Smooth muscle cell (in vitro differentiated cells): ENCODE measurements around the gene ZNRF2. TPM values are rescaled to one million over a fixed set of nuclear protein-coding genes. Genes with fewer than 3 reads are reported as not detected.

Source experiments
- DNase-seq: peaks from one replicate; lab custom pipeline; 2025; ENCODE audit not compliant: unreplicated experiment; lab: John Stamatoyannopoulos, UW
- H2AFZ ChIP-seq: fragments of 200-600 bp; sonication (generic); 2 replicates; pipeline ENCODE4 v1.6.0; 2016; ENCODE audit warnings: antibody characterized with exemption, low read depth, mild to moderate bottlenecking
- H3F3A ChIP-seq: fragments of 200-600 bp; sonication (generic); 2 replicates; pipeline ENCODE4 v1.6.0; 2017; ENCODE audit warnings: antibody characterized with exemption, low read depth
- H3K27ac ChIP-seq: fragments of 200-600 bp; sonication (generic); 2 replicates; pipeline ENCODE4 v1.5.1; 2016; ENCODE audit warnings: low read depth, mild to moderate bottlenecking
- H3K27me3 ChIP-seq: fragments of 200-600 bp; sonication (generic); 2 replicates; pipeline ENCODE4 v1.6.1; 2016; ENCODE audit warnings: low read depth, mild to moderate bottlenecking
- H3K36me3 ChIP-seq: fragments of 200-600 bp; sonication (generic); 2 replicates; pipeline ENCODE4 v1.5.1; 2016; ENCODE audit warnings: low read depth
- H3K4me1 ChIP-seq: fragments of 200-600 bp; sonication (generic); 2 replicates; pipeline ENCODE4 v1.5.1; 2016; ENCODE audit warnings: low read depth
- H3K4me2 ChIP-seq: fragments of 200-600 bp; sonication (generic); 2 replicates; pipeline ENCODE4 v1.6.0; 2016; ENCODE audit warnings: mild to moderate bottlenecking
- H3K4me3 ChIP-seq: fragments of 200-600 bp; sonication (generic); 2 replicates; pipeline ENCODE4 v1.5.1; 2016; ENCODE audit warnings: mild to moderate bottlenecking
- H3K79me2 ChIP-seq: fragments of 200-600 bp; sonication (generic); 2 replicates; pipeline ENCODE4 v1.6.0; 2016; ENCODE audit warnings: low read depth, mild to moderate bottlenecking
- H3K9ac ChIP-seq: fragments of 200-600 bp; sonication (generic); 2 replicates; pipeline ENCODE4 v1.6.0; 2016; ENCODE audit warnings: low read depth
- H3K9me3 ChIP-seq: fragments of 200-600 bp; sonication (generic); replicated peaks from 2 replicates; pipeline ENCODE4 v1.5.1; 2016; ENCODE audit warnings: low read depth
- H4K20me1 ChIP-seq: fragments of 200-600 bp; sonication (generic); 2 replicates; pipeline ENCODE4 v1.6.0; 2016; ENCODE audit warnings: low read depth
- WGBS: methylation state at CpG from one replicate; pipeline ENCODE4 v1.1.7; 2016; ENCODE audit warnings: low lambda C conversion rate; 5-methylcytosine and 5-hydroxymethylcytosine counted together
- polyA plus RNA-seq: library from polyadenylated mRNA; unstranded; fragments of >200 nt; fragmentation: Nextera tagmentation; extraction: Ambion mirVana; gene quantifications from 2 replicates; pipeline ENCODE4 v1.2.1, GENCODE V29; 2016
- total RNA-seq: library from RNA; depleted of rRNA; stranded (reverse); fragments of >200 nt; gene quantifications from 2 replicates; pipeline ENCODE4 v1.2.3, GENCODE V29; 2014
- TF ChIP-seq, protein P1 (sequence below): fragments of 200-600 bp; sonication (generic); IDR thresholded peaks from 2 replicates; pipeline ENCODE4 v1.5.1; 2017; ENCODE audit warnings: borderline replicate concordance, mild to moderate bottlenecking, antibody characterized with exemption; ENCODE audit not compliant: insufficient read depth, poor library complexity, severe bottlenecking

ZNRF2 gene
- total and polyA plus RNA-seq, 2 experiments from 2014 or later: 2.1 to 13.5 TPM

DNA sequence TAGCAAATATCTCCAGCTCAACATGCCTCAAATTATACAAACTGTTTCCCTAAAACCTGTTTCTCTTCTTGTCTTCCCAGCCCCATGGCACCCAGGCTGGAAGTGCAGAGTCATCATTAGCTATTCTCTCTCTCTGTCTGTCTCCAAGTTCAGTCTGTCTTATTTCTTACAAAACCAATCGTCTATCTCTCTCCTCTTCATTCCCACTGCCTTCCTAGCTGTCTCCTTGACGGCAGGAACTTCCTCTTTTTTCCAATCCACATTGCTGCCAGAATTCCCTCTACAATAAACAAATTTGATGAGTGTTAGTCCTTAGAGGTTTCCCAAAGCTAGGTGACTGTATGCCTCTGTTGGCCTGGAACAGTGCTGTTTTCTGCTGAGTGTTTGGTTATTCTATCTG lies 14.9 kb upstream of the ZNRF2 start:
- peaks cover 6% of the 10 kb centered on the region for H3K27me3 ChIP-seq
- WGBS: 54% methylated on average over 2 of the region's 2 CpGs

DNA sequence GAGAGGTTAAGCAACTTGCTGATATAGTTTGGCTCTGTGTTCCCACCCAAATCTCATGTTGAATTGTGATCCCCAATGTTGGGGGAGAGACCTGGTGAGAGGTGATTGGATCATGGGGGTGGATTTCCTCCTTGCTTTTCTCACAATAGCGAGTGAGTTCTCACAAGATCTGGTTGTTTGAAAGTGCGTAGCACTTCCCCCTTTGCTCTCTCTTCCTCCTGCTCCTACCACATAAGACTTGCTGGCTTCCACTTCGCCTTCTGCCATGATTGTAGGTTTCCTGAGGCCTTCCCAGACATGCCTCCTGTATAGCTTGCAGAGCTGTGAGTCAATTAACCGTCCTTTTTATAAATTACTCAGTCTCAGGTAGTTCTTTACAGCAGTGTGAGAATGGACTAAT lies 13.5 kb upstream of the ZNRF2 start:
- H3K4me3 ChIP-seq: no peak overlapping the region
- no peaks in the 10 kb centered on the region for H3F3A ChIP-seq
- TF ChIP-seq, protein P1, sequence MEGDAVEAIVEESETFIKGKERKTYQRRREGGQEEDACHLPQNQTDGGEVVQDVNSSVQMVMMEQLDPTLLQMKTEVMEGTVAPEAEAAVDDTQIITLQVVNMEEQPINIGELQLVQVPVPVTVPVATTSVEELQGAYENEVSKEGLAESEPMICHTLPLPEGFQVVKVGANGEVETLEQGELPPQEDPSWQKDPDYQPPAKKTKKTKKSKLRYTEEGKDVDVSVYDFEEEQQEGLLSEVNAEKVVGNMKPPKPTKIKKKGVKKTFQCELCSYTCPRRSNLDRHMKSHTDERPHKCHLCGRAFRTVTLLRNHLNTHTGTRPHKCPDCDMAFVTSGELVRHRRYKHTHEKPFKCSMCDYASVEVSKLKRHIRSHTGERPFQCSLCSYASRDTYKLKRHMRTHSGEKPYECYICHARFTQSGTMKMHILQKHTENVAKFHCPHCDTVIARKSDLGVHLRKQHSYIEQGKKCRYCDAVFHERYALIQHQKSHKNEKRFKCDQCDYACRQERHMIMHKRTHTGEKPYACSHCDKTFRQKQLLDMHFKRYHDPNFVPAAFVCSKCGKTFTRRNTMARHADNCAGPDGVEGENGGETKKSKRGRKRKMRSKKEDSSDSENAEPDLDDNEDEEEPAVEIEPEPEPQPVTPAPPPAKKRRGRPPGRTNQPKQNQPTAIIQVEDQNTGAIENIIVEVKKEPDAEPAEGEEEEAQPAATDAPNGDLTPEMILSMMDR: no peak

More for the DNA sequence above, 14.9 kb upstream of the ZNRF2 start:
- Histone ChIP-seq H3K79me2 (no peaks in the 10 kb centered on the region), H3K9me3 (no peaks in the 10 kb centered on the region), H4K20me1 (no peaks in the 10 kb centered on the region), H3K4me3 (no peak overlapping the region), H2AFZ (no peak overlapping the region), H3K9ac (no peak overlapping the region), H3F3A (no peaks in the 10 kb centered on the region), H3K36me3 (no peaks in the 10 kb centered on the region), H3K4me1 (no peaks in the 10 kb centered on the region), H3K27ac (no peak overlapping the region), H3K4me2 (no peak overlapping the region)
- TF ChIP-seq, protein P1: no peak
- DNase-seq: no peak

DNA sequence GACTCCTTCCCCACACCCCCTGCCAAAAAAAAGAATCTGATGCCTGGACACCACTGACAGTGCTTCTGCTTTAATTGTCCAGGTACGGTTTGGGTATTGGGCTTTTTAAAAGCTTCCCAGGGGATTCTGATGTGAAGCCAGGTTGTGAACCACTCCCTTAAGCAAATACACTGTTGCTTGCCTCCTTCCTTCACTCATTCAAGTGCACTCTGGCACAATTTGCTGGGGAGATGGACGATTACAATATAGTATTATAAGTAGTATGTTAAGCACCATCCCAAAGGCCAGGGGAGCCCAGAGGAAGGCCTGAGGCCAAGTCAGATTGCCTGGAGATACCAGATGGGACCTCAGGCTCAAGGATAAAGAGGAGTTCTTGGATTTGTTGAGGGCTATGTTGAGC lies 12.3 kb upstream of the ZNRF2 start:
- peaks cover 6% of the 10 kb centered on the region for H3K27me3 ChIP-seq

More for the DNA sequence above, 13.5 kb upstream of the ZNRF2 start:
- DNase-seq: no peak
- Histone ChIP-seq H3K27me3 (peaks cover 6% of the 10 kb centered on the region), H2AFZ (no peak overlapping the region), H4K20me1 (no peaks in the 10 kb centered on the region), H3K4me1 (no peaks in the 10 kb centered on the region), H3K27ac (no peak overlapping the region), H3K9ac (no peak overlapping the region), H3K79me2 (no peaks in the 10 kb centered on the region), H3K9me3 (no peaks in the 10 kb centered on the region), H3K4me2 (no peak overlapping the region), H3K36me3 (no peaks in the 10 kb centered on the region)
- WGBS: 93% methylated on average over 4 of the region's 4 CpGs

DNA sequence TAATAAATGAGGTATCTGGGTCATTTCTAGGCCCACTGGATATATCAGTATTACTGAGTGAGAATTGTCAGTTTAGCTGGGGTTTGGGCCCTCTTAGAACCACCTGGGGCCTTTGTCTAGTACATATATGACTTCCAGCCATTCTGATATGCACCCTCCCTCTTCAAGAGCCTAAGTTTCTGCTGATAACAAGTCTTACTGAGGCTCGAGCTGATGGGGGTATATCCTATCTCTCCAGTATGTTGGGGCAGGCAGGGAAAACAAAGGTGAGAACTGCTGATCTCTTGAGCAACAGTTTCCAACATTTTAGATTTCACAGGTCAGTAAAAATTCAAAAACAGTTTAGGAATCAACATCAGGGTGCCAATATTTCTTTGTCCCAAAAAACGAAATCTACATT lies 10.8 kb upstream of the ZNRF2 start:
- Histone ChIP-seq H3K79me2 (no peaks in the 10 kb centered on the region), H3K36me3 (no peaks in the 10 kb centered on the region), H4K20me1 (no peaks in the 10 kb centered on the region), H2AFZ (no peak overlapping the region), H3K9me3 (no peaks in the 10 kb centered on the region), H3K4me2 (no peak overlapping the region), H3K4me1 (no peaks in the 10 kb centered on the region), H3K27me3 (peaks cover 6% of the 10 kb centered on the region), H3K9ac (no peak overlapping the region), H3F3A (no peaks in the 10 kb centered on the region), H3K4me3 (no peak overlapping the region), H3K27ac (no peak overlapping the region)
- WGBS: 65% methylated on average over 2 of the region's 2 CpGs
- DNase-seq: no peak
- TF ChIP-seq, protein P1: no peak

More for the DNA sequence above, 12.3 kb upstream of the ZNRF2 start:
- no peak overlapping the region for H3K4me3 ChIP-seq
- H3K4me2 ChIP-seq: no peak overlapping the region
- no peaks in the 10 kb centered on the region for H3K36me3 ChIP-seq
- no peaks in the 10 kb centered on the region for H3K9me3 ChIP-seq
- TF ChIP-seq, protein P1: no peak
- H3F3A ChIP-seq: no peaks in the 10 kb centered on the region
- no peak overlapping the region for H2AFZ ChIP-seq
- DNase-seq: no peak
- no peaks in the 10 kb centered on the region for H3K4me1 ChIP-seq
- no peak overlapping the region for H3K9ac ChIP-seq
- no peaks in the 10 kb centered on the region for H4K20me1 ChIP-seq
- no peaks in the 10 kb centered on the region for H3K79me2 ChIP-seq
- H3K27ac ChIP-seq: no peak overlapping the region
- WGBS: 89% methylated on average over 2 of the region's 2 CpGs
